GM18505 (cell line): ENCODE measurements around the gene JOSD2.

ENCODE experiments used
- ATAC-seq: cut with Tn5 transposase; IDR thresholded peaks from one replicate; pipeline ENCODE4 v1.9.1; 2021; ENCODE audit not compliant: unreplicated experiment
- POLR2A ChIP-seq: IDR thresholded peaks from 4 replicates; pipeline ENCODE4 v1.6.1; 2011; ENCODE audit warnings: borderline replicate concordance; ENCODE audit not compliant: insufficient read depth, insufficient read length; ENCODE audit errors: extremely low read depth

The JOSD2 gene

GRCh38 chr19:50514346-50515167, 3.6 kb upstream of the JOSD2 start:
- ATAC-seq, result no peak
- no peak for TF ChIP-seq POLR2A

- TF ChIP-seq POLR2A, result no peak
- no peak for ATAC-seq
Observed at GRCh38 chr19:50513746-50514345, 2.9 kb upstream of the JOSD2 start, which contains the start of gene ASPDH. Gene ASPDH (minus strand): TSS chr19:50513913. CDS start chr19:50513823, 90 bp downstream.

- no peak for ATAC-seq
- no peak for TF ChIP-seq POLR2A
Observed at GRCh38 chr19:50512999-50513745, 2.2 kb upstream of the JOSD2 start.

GRCh38 chr19:50512112-50512998, 1.4 kb upstream of the JOSD2 start:
- TF ChIP-seq POLR2A, result no peak
- no peak for ATAC-seq

GRCh38 chr19:50510700-50511068, 307 bp downstream of the JOSD2 start:
- ATAC-seq, result no peak
- no peak for TF ChIP-seq POLR2A

- no peak for TF ChIP-seq POLR2A
- ATAC-seq, result no peak
Observed at GRCh38 chr19:50510121-50510670, 795 bp downstream of the JOSD2 start.

GRCh38 chr19:50509366-50509765, 1.6 kb downstream of the JOSD2 start:
- no peak for TF ChIP-seq POLR2A
- ATAC-seq, result no peak

GRCh38 chr19:50508843-50509190, 2.2 kb downstream of the JOSD2 start:
- ATAC-seq, result no peak
- TF ChIP-seq POLR2A, result no peak

GRCh38 chr19:50507376-50507775, 3.6 kb downstream of the JOSD2 start:
- ATAC-seq, result no peak
- TF ChIP-seq POLR2A, result no peak

GRCh38 chr19:50506700-50507099, 4.3 kb downstream of the JOSD2 start:
- TF ChIP-seq POLR2A, result no peak
- ATAC-seq, result no peak

- no peak for TF ChIP-seq POLR2A
- ATAC-seq, result no peak
Observed at GRCh38 chr19:50505856-50506611, 5.0 kb downstream of the JOSD2 start.
